ELR (cell line): ENCODE measurements around the gene BIRC7.
"Not testable (repeated sequence)": the region's sequence is repeated elsewhere in the genome, so short reads cannot be mapped to it uniquely, and the experiment has no call there.

Experiments used
- DNase-seq: peaks from one replicate; pipeline ENCODE4 v3.0.0-alpha.2; 2015; ENCODE audit warnings: low read depth

Gene BIRC7

GRCh38 chr20:63246490-63247288, 11.0 kb downstream of the BIRC7 start:
- no peak for DNase-seq

DNA sequence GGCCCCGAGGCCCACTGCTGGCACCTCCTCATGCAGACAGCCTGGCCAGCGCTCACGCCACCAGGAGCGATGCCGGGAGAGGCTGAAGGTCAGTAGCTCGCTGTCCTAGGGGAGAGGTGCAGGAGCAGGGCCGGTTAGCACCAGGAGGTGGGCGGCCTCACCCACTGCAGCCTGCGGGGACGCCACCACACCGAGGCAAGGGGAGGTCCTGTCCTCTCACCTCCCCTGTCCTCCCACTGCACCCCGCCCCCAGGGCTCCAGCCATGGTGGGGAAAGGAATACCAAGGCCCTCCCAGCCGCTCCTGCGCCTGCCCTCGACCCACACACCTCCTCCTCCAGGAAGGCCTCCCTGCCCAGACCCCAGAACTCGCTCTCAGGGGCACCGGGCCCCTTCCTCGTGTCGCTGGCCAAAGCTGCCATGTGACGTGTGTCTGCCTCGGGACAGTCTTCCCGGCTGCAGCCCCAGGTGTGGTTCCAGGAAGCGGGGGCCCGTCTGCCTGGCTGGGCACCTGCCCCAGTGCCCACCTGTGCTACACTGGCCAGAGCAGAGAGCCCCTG, 12.0 kb downstream of the BIRC7 start:
- DNase-seq, result no peak

DNA sequence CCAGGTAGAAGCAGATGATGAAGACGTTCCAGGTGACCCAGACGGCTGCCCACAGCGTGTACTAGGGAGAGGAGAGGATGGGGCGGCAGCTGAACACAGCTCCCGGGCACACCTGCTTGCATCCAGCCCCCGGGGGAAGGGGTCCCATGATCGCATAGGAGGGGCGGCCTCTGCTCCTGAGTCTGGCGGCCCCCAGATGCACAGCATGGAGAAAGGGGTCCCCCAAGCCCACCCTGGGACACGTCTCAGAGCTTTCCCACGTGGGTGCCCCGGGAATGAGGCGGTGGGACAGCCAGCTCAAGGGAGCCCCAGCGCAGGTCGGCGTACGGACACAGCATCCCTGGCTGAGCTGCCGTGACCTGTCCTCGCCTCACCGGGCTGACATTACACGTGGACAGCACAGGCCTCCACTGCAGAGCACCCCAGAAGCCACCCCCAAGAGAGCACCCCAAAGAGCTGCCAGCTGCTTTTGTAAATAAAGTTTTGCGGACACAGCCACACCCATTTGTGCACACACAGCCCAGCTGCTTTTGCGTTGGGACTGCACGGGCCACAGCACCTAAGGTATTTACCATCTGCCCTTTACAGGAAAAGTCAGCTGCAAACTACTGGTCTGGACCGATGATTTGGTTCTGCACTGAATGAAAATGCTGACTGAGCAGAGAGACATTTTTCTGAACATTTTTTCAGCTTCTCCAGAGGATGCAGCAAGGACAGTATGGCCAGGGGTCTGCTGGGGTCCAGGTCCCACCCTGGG, 13.3 kb downstream of the BIRC7 start:
- no peak for DNase-seq

GRCh38 chr20:63249891-63250290, 14.2 kb downstream of the BIRC7 start:
- DNase-seq, result no peak

- not testable (repeated sequence) for DNase-seq
Measured at GRCh38 chr20:63251350-63251749, 15.6 kb downstream of the BIRC7 start.

DNA sequence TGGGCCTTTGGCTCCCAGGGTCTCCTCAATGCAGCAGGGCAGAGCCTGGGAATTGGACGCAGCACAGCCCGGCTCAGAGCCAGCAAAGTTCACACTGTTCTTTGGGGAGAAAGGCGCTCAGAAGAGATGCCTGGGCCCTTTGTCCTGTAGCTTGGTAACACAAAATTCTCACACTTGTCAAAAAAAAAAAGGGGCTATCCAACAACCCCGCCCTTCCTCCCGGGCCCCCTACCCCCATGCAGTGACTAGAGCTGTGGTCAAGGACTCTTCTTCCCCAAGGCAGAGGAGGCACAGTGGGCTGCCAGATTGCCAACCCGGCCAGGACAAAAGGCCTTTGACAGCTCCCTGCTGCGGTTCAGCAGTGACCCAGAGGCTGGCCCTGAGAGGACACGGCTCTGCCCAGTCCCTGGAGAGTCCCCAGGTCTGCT, 16.6 kb downstream of the BIRC7 start:
- no peak for DNase-seq

- DNase-seq, result no peak
Measured at GRCh38 chr20:63253065-63253437, 17.3 kb downstream of the BIRC7 start.

DNA sequence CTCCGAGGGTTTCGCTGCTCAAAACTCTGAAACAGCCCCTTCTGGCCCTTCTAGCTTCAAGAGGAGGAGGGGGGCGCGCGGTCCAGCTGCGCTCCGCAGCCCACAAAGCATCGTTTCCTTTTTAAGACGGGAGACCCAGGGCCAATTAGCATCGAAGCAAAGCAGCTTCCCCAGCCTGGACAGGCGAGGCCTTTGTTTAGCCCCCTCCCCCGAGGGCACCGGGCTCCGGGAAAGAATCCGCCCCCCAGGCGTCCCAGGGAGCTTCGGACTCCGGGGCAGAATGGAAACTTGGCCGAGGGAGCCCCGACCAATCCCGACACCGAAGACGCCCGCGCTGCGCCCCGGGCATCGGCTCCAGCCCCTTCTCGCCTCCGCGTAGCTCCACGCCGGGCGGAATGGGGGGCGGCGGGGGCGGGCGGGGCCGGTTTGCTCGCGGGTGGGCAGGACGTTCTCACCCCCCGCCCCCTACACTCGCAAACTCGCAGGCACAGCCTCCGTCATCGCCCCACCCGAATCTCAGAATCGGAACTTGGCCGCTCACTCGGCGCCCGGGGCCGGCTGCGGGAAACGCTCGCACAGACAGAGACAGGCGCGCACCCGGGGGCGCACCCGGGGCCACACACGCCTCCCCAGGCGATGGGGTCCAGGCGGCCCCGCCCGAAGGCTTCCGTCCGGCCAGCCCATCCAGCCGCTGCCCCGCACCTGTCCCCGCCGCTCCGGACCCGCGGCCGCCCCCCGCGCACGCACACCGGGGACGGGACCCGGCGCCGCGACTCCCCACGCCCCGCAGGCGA, 17.9 kb downstream of the BIRC7 start:
- DNase-seq, result no peak

- DNase-seq, result no peak
Measured at GRCh38 chr20:63254232-63254605, 18.5 kb downstream of the BIRC7 start, which contains the start of gene NKAIN4. TSS of gene NKAIN4 (minus strand) at chr20:63254463. CDS start at chr20:63254450, 13 bp downstream.

- no peak for DNase-seq
Measured at GRCh38 chr20:63254606-63255384, 19.1 kb downstream of the BIRC7 start.

- DNase-seq, result no peak
Measured at GRCh38 chr20:63255931-63256704, 20.4 kb downstream of the BIRC7 start.

DNA sequence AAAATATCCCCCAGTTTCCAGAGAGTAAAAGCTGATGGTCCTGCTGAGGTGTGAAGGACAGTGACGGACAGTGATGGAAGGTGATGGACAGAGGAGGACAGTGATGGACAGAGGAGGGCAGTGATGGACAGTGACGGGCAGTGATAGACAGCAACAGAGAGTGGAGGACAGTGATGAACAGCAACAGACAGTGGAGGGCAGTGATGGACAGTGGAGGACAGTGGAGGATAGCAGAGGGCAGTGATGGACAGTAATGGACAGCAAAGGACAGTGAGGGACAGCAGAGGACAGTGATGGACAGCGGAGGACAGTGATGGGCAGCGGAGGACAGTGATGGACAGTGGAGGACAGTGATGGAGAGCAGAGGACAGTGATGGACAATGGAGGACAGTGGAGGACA, 21.2 kb downstream of the BIRC7 start:
- DNase-seq, result no peak

GRCh38 chr20:63257629-63258028, 21.9 kb downstream of the BIRC7 start:
- no peak for DNase-seq

- no peak for DNase-seq
Measured at GRCh38 chr20:63258781-63259180, 23.1 kb downstream of the BIRC7 start.

- no peak for DNase-seq
Measured at GRCh38 chr20:63259734-63260460, 24.2 kb downstream of the BIRC7 start.

- DNase-seq, result no peak
Measured at GRCh38 chr20:63260521-63260920, 24.8 kb downstream of the BIRC7 start.

GRCh38 chr20:63261060-63261794, 25.5 kb downstream of the BIRC7 start:
- DNase-seq, result no peak

GRCh38 chr20:63261795-63262528, 26.3 kb downstream of the BIRC7 start:
- no peak for DNase-seq

DNA sequence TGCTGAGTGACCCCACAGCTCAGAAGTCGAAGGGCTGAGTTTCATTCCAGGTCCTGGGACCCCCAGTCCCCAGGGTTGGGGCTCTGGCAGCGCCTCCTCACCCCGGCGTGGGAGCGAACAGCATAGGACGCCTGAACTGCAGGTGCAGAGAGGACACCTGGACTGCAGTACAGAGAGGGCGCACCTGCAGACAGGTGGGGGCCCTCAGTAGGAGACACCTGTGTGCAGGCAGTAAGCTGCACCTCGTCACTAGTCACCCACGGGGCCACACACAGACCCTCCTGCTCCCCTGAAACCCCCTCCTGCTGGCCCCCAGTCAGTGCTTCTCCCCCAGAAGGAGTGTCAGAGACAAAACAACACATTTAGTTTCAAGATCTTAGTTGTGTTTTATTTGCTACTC, 27.1 kb downstream of the BIRC7 start:
- no peak for DNase-seq
